ENCODE measurements around the gene PCNA. TPM values are rescaled to one million over a fixed set of nuclear protein-coding genes. Genes with fewer than 3 reads are reported as not detected.
A peak's percentile ranks its signal among the peaks of the same experiment; 100 is the strongest.

Gene PCNA
- total RNA-seq, result 10 to 100 TPM; 18.3 to 56.7 (median 38.2) TPM

GRCh38 chr20:5119435-5120184 is at the start of gene PCNA:
TSS of gene PCNA (minus strand) at chr20:5119958. CDS start at chr20:5119798, 160 bp downstream.
- TF ChIP-seq POLR2AphosphoS5 (IDR thresholded peaks at IDR 0.05) (peak; percentile 97 to 99 (median 99)), POLR2A (IDR thresholded peaks at IDR 0.05) (peak; percentile 89), CTCF (IDR thresholded peaks at IDR 0.05) (no peak), EP300 (IDR thresholded peaks at IDR 0.05; ENCODE audit: low read depth) (no peak)
- Histone ChIP-seq H3K27me3 (no peaks in the 10 kb centered on the region), H3K9me3 (no peaks in the 10 kb centered on the region), H3K36me3 (peaks cover 0 to 15% (median 2%) of the 10 kb centered on the region in 4 donors), H3K4me1 (peaks cover 11 to 24% (median 16%) of the 10 kb centered on the region in 4 donors), H3K4me3 (peak within 1 kb of the TSS; percentile 59 to 84 (median 72)), H3K27ac (peak within 1 kb of the TSS; percentile 92 to 97 (median 96))
- DNase-seq, result peak; percentile 98
- WGBS, 2 donors (ENCODE audit: low coverage in 1 of 2), result 0% methylated on average over 37 of the region's 71 CpGs; no CpG with 5 or more reads in 1 of the 2 donors
- intact Hi-C loops (cut with DNase I; ENCODE audit: low total_unique reads), result no loop called here
- in situ Hi-C loops (cut with MboI; ENCODE audit: low pct_ligation_motif_present in 1 of 4, low pct_unique_long_range_greater_than_20kb in 1 of 4, low sequenced_read_pairs in 3 of 4), result loop anchor here in 1 of 4 donors (10.0 kb wide), 1 partner anchor 65 kb away; no protein-coding TSS in a partner anchor

- DNase-seq, result no peak
- peak overlapping the region in 3 of 4 donors; percentile 13 to 27 (median 24) for H3K27ac ChIP-seq
Measured at GRCh38 chr20:5168651-5169396, 49.1 kb upstream of the PCNA start.

GRCh38 chr20:5164645-5165625 is 45.2 kb upstream of the PCNA start:
- H3K27me3 ChIP-seq, result no peaks in the 10 kb centered on the region
- no peak for DNase-seq
- H3K36me3 ChIP-seq, result no peaks in the 10 kb centered on the region
- 74% methylated on average over 7 to 13 of the region's 13 CpGs for WGBS, 2 donors (ENCODE audit: low coverage in 1 of 2)
- peaks cover 0 to 26% (median 10%) of the 10 kb centered on the region in 4 donors for H3K4me1 ChIP-seq
- TF ChIP-seq EP300 (IDR thresholded peaks at IDR 0.05; ENCODE audit: low read depth), result no peak
- TF ChIP-seq POLR2A (IDR thresholded peaks at IDR 0.05), result no peak
- H3K4me3 ChIP-seq, result no peak overlapping the region
- in situ Hi-C loops (cut with MboI; ENCODE audit: low pct_ligation_motif_present in 1 of 4, low pct_unique_long_range_greater_than_20kb in 1 of 4, low sequenced_read_pairs in 3 of 4), result no loop called here
- no peak overlapping the region for H3K27ac ChIP-seq
- H3K9me3 ChIP-seq, result no peaks in the 10 kb centered on the region
- intact Hi-C loops (cut with DNase I; ENCODE audit: low total_unique reads), result no loop called here

More at GRCh38 chr20:5168651-5169396, 49.1 kb upstream of the PCNA start:
- no peaks in the 10 kb centered on the region for H3K36me3 ChIP-seq
- H3K9me3 ChIP-seq, result no peaks in the 10 kb centered on the region
- H3K27me3 ChIP-seq, result no peaks in the 10 kb centered on the region
- WGBS, 2 donors (ENCODE audit: low coverage in 1 of 2), result 36 to 52% methylated on average over 2 to 3 of the region's 3 CpGs
- no peak overlapping the region for H3K4me3 ChIP-seq
- in situ Hi-C loops (cut with MboI; ENCODE audit: low pct_ligation_motif_present in 1 of 4, low pct_unique_long_range_greater_than_20kb in 1 of 4, low sequenced_read_pairs in 3 of 4) (no loop called here), intact Hi-C loops (cut with DNase I; ENCODE audit: low total_unique reads) (no loop called here)
- TF ChIP-seq CTCF (IDR thresholded peaks at IDR 0.05), result no peak
- TF ChIP-seq POLR2AphosphoS5 (IDR thresholded peaks at IDR 0.05), result no peak
- no peak for TF ChIP-seq POLR2A (IDR thresholded peaks at IDR 0.05)
- no peak for TF ChIP-seq EP300 (IDR thresholded peaks at IDR 0.05; ENCODE audit: low read depth)
- H3K4me1 ChIP-seq, result peaks cover 7 to 54% (median 21%) of the 10 kb centered on the region in 4 donors

GRCh38 chr20:5161536-5162164 is 41.9 kb upstream of the PCNA start:
- in situ Hi-C loops (cut with MboI; ENCODE audit: low pct_ligation_motif_present in 1 of 4, low pct_unique_long_range_greater_than_20kb in 1 of 4, low sequenced_read_pairs in 3 of 4), result no loop called here
- 92 to 94% methylated on average over 6 of the region's 6 CpGs for WGBS, 2 donors (ENCODE audit: low coverage in 1 of 2)
- Histone ChIP-seq H3K4me3 (no peak overlapping the region), H3K9me3 (no peaks in the 10 kb centered on the region), H3K4me1 (peaks cover 0 to 14% (median 2%) of the 10 kb centered on the region in 4 donors), H3K27ac (no peak overlapping the region), H3K27me3 (no peaks in the 10 kb centered on the region), H3K36me3 (no peaks in the 10 kb centered on the region)
- DNase-seq, result no peak
- intact Hi-C loops (cut with DNase I; ENCODE audit: low total_unique reads), result no loop called here
- TF ChIP-seq POLR2A (IDR thresholded peaks at IDR 0.05) (no peak), EP300 (IDR thresholded peaks at IDR 0.05; ENCODE audit: low read depth) (no peak), CTCF (IDR thresholded peaks at IDR 0.05) (no peak), POLR2AphosphoS5 (IDR thresholded peaks at IDR 0.05) (no peak)

Measured in transverse colon (tissue), 4 donors.